ENCODE measurements around the gene CA7.

- TF ChIP-seq CTCF (IDR thresholded peaks at IDR 0.05 in 4 of 5, conservative IDR thresholded peaks at IDR 0.05 in 1 of 5): no peak
- no peak for TF ChIP-seq POLR2A (IDR thresholded peaks at IDR 0.05)
Observed at GRCh38 chr16:66858740-66859396, 14.7 kb downstream of the CA7 start.

Measured in gastrocnemius medialis (tissue), 4 donors.